ENCODE results near the gene TAMALIN. TPM values are rescaled to one million over a fixed set of nuclear protein-coding genes. Genes with fewer than 3 reads are reported as not detected.

TAMALIN gene
- total and polyA plus RNA-seq, 4 experiments from 2014 or later: 1.2 to 31.7 (median 17.9) TPM

Other genes with a start within 250 kb of the TAMALIN start
- gene FIGNL2, start 158.2 kb upstream of the TAMALIN start, total RNA-seq: 1 to 10 TPM; 1.2 to 1.5 TPM
- gene FIGNL2, start 158.2 kb upstream of the TAMALIN start, polyA plus RNA-seq: under 1 TPM in 1 of 2 donors, not detected in 1; 0.10 TPM
- gene ANKRD33, start 118.8 kb upstream of the TAMALIN start, total RNA-seq: not detected
- not detected for gene ANKRD33, start 118.8 kb upstream of the TAMALIN start, polyA plus RNA-seq
- gene ACVRL1, start 99.4 kb upstream of the TAMALIN start, total RNA-seq: under 1 TPM; 0.15 to 0.83 TPM
- not detected for gene ACVRL1, start 99.4 kb upstream of the TAMALIN start, polyA plus RNA-seq
- gene ACVR1B, start 55.2 kb upstream of the TAMALIN start, total RNA-seq: 10 to 100 TPM; 10.8 to 12.6 TPM
- 1 to 10 TPM in 1 of 2 donors, under 1 TPM in 1; 0.42 to 2.5 TPM for gene ACVR1B, start 55.2 kb upstream of the TAMALIN start, polyA plus RNA-seq
- 1 to 10 TPM; 1.1 to 1.3 TPM for gene NR4A1, start 44.5 kb downstream of the TAMALIN start, total RNA-seq
- 1 to 10 TPM; 1.2 to 1.3 TPM for gene NR4A1, start 44.5 kb downstream of the TAMALIN start, polyA plus RNA-seq
- 10 to 100 TPM; 24.4 to 27.0 TPM for gene ATG101, start 63.0 kb downstream of the TAMALIN start, total RNA-seq
- gene ATG101, start 63.0 kb downstream of the TAMALIN start, polyA plus RNA-seq: 10 to 100 TPM; 22.2 to 27.1 TPM
- not detected for gene SMIM41, start 72.8 kb downstream of the TAMALIN start, total RNA-seq
- not detected for gene SMIM41, start 72.8 kb downstream of the TAMALIN start, polyA plus RNA-seq
- not detected for gene KRT80, start 185.1 kb downstream of the TAMALIN start, total RNA-seq
- gene KRT80, start 185.1 kb downstream of the TAMALIN start, polyA plus RNA-seq: not detected
- not detected for gene KRT7, start 226.3 kb downstream of the TAMALIN start, total RNA-seq
- gene KRT7, start 226.3 kb downstream of the TAMALIN start, polyA plus RNA-seq: not detected